Head of caudate nucleus (tissue), 42 donors: ENCODE results near the gene ANTXR1.
A peak's percentile ranks its signal among the peaks of the same experiment; 100 is the strongest.
"Not testable (repeated sequence)": the region's sequence is repeated elsewhere in the genome, so short reads cannot be mapped to it uniquely, and the experiment has no call there.

ENCODE experiments used
- DNase-seq, 42 donors: peaks; one replicate each; pipeline versions ENCODE4 v3.0.0 to v3.0.0-alpha.2; 2020 to 2021; ENCODE audit warnings: mixed read lengths in 7 of 42
- intact Hi-C: fragments of 100-400 bp; cut with DNase I; formaldehyde crosslinking; loops from one replicate; pipeline ENCODE4 v1.15.0; 2022

The ANTXR1 gene

DNA sequence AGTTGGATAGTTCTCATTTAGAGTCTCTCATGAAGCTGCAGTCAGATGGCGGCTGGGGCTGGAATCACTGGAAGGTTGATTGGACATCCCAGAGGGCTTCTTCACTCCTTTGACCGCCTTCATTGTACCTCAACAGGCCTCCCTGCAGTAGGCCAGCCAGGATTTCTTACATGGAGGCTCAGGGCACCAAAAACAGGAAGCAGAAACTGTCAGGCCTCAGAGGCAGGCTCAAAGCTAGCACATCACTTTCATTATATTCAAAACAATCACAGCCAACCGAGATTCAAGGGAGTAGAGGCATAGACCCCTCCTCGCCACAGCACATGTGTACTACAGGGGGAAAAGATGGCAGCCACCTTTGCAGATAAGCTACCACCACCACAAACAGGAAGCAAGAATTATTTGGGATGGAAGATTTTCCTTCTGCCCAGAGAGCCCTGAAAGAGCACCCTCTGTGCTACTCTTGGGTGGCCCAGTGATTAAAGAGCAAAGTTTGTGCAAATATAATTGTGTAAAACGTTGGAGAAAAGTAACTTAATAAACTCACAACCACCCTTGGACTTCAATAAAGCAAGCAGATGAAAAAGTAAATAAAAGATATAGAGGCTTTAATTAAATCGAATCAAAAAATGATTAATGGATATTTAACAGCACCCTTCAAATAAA is 218.8 kb downstream of the ANTXR1 start:
- DNase-seq = no peak
- intact Hi-C loops = no loop called here

DNA sequence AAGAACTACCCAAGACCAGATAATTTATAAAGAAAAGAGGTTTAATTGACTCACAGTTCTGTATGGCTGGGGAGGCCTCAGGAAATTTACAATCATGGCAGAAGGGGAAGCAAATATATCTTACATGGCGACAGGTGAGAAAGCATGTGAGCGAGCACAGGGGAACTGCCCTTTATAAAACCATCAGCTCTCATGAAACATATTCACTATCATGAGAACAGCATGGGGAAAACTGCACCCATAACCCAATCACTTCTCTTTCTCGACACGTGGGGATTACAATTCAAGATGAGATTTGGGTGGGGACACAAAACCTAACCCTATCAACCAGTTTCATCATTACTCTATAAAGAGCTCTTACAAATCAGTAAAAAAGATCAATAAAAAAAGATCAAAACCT is 222.9 kb downstream of the ANTXR1 start:
- intact Hi-C loops, DNase-seq: not testable (repeated sequence)

DNA sequence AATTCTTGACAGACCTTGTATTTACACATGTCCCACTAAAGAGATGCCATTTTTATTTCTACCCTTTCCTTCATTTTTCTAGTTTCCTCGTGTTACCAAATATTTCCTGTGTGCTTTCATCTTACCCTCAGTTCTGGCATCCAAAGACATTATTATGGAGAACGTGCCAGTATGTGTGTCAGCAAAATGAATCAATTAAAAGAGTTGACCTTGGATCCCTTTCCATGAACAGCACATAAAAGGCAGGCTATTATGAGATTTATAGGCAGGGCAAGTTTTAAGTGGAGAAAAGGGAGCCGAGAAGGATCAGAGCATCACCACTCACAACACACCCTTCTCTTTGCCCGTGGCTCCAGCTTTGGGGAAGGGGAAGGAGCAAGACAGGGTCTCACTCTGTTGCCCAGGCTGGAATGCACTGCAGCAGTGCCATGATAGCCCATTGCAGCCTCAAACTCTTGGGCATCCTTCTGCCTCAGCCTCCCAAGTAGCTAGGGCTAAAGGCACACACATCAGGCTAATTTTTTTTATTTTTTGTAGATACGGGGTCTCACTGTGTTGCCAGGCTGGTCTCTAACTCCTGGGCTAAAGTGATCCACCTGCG is 224.2 kb downstream of the ANTXR1 start:
- no peak for DNase-seq

DNA sequence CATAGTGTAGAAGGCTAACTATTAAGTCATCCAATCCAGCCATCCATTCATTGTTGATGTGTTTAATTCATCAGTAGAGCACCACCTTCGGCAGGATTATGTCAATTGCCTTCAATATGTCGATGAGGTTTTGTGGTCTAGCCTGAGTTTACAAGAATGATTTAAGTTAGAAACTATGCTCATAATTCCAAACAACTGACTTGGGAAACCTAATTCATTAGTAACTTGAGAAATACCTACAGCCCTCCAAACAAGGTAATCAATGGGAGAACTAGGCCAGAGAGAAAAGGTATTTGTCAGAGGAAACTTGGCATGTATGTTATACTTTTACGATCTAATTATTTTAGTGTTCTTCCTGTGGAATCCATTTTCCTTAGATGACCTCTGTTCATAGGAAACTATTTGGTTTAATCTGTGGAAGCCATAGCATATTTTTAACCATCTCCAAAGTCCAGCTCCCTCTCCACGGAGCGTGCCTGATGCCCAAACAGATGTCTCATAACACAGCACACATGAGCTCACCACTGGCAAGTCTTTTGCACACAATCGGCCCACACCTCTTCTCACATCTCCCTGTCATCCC is 225.6 kb downstream of the ANTXR1 start:
- intact Hi-C loops = no loop called here
- no peak for DNase-seq

More for the DNA sequence above, 224.2 kb downstream of the ANTXR1 start:
- intact Hi-C loops = no loop called here

DNA sequence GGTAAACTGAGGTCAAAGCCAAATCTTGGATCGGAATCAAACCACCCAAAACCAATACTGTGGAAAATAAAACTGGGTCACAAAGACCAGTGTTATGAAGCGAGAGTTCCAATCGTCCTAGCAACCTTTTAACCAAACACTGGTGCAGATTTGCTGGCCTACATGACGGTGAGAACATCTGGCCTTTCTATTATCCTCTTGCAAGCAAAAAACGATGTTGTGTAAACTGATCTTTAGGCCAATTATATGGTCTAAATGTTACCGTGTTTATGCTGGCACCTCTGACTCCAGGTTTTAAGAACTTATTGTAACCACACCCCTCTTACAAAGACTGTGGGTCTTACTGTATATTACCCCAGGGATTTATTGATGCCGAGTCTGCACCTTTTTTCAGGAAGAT is 228.1 kb downstream of the ANTXR1 start:
- no peak for DNase-seq
- intact Hi-C loops = no loop called here

DNA sequence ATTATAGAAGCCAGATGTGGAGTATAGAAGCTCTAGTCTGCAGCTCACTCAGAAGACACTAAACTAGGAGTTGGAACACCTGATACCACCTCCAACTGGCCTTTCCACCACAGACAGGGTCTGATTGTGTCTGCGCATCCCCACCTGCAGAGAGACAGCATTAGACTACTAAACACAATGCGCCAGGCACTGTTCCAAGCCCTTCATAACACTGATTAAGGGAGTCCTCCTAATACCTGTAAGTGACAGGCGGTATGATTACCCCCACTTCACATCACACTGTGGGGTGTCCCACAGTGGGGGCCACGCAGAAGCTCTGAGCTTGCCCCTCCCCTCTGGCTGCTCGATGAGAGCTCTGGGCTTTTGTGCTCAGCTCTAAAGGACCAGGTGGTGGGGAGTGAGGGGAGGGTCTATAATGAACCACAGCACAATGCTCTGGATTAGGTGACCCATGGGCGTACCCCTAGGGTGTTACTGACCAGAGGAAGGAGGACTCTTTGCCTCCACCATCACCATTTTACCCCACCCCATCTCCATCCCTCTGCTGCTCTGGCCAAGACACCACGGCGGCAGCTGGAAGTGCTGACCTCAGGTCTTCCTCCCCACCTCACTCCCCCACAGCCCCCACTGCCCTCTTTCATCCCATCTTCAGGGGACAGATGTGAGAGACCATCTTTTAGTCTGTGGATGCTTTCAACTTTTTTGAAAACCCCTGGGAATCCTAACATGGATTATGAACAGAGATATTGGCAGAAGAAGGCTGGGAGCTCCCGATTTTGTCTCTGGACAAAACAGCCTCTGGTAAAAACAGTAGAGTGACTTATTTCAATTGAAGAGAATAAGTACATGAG is 228.9 kb downstream of the ANTXR1 start:
- DNase-seq = no peak
- intact Hi-C loops = no loop called here

DNA sequence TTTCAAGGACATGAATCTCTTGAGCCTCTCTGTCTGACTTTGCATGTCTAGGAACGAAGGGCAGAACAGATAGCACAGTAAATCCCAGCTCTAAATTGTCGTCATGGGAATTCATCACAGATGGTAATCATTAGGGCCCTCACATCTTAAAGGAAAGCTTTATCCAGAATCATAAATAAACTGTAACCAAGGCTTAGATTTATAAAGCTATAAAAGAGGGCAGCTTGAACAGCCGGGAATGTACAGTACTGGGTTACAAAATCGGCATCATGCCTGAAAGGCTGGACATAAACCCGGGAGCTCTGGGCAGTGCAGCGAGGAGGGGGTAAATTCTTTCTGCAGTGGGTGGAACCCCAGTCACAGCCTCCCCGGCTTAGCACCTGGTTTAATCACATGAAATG is 229.7 kb downstream of the ANTXR1 start:
- intact Hi-C loops = no loop called here
- DNase-seq = no peak

DNA sequence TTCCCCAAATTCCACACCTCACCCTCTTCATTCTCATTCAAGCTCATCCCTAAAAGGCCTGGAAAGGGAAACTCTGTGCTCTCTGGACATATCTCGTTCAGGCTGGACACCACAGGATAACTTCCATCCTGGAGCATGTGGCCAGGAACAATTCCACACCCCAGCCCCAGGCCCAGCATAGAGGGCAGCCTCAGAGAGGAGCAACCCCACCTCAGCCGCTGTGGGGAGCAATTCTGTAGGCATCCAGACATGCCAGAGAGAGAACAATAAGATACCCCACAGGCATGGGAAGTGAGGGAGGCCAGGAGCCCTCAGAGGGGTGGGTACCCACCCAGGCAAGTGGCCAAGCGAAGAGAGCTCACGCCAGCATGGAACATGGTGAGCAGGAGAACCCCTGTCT is 230.7 kb downstream of the ANTXR1 start:
- intact Hi-C loops = no loop called here
- DNase-seq = no peak

DNA sequence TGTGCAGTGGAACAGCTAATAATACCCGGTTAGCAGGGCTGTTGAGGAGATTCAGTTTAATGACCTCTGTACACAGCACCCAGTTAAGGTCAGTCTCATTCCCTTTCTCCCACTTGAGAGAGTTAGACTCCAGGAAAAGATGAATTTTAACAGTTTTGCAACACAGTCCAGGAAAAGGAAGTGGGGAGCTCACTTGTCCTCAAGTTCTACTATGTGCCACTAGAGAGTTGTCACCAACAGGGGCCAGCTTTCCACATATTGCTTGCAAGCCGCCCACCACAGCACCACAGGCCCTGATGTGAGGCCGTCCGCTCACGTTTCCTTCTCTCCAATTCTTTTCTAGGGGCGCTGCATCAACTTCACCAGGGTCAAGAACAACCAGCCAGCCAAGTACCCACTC is 231.9 kb downstream of the ANTXR1 start:
- intact Hi-C loops = no loop called here

DNA sequence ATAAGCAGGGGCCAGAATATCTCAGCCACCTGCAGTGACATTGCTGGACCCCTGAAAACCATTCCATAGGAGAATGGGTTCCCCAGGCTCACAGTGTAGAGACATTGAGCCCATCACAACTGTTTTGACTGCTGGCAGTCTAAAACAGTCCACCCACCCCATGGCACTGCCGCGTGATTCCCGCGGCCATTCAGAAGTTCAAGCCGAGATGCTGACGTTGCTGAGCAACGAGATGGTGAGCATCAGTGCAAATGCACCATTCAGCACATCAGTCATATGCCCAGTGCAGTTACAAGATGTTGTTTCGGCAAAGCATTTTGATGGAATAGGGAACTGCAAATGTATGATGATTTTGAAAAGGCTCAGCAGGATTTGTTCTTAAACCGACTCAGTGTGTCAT is 234.6 kb downstream of the ANTXR1 start:
- peak in 1 of 42 donors; percentile 10 for DNase-seq

More for the DNA sequence above, 231.9 kb downstream of the ANTXR1 start:
- no peak for DNase-seq

DNA sequence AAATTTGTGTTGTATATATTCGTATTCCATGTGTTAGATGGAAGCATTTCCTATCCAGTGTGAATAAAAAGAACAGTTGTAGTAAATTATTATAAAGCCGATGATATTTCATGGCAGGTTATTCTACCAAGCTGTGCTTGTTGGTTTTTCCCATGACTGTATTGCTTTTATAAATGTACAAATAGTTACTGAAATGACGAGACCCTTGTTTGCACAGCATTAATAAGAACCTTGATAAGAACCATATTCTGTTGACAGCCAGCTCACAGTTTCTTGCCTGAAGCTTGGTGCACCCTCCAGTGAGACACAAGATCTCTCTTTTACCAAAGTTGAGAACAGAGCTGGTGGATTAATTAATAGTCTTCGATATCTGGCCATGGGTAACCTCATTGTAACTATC is 235.3 kb downstream of the ANTXR1 start:
- intact Hi-C loops = no loop called here
- no peak for DNase-seq

More for the DNA sequence above, 234.6 kb downstream of the ANTXR1 start:
- intact Hi-C loops = no loop called here

DNA sequence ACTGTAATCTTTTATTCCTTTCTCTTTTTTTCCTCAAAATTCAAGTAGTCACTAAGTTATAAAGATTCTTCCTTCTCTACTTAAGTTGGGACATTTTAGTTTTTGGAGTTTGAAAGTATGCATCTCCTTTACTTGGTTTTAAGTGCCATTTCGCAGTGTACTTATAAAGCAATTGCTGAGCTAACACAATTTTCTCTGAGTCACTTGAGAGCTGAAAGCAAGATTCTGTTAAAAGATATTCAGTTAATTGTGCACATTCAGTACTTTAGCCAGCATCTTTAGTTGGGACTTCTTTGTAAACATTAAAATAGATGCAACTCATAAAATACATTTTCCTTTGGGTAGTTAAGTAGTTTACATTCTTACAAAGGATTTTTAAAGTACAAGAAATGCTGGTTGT is 238.0 kb downstream of the ANTXR1 start:
- intact Hi-C loops = no loop called here
- no peak for DNase-seq

DNA sequence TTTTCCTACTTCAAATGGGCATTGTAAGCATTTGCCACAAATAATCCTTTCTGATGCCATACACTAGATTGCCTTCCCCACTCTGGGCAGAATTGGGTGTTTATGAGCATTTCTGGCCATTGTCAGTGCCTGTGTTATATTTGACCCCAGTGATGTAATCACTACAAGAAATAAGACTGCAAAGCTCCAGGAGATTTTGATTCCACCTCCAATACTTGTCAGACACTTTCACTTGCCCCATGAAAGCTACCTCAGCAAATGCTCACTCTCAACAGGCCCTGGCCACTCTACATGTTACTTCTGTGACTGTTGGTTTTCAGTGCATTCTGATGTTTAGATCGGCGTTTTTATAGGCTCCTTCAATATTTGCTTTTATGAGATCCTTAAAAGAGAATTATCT is 239.0 kb downstream of the ANTXR1 start:
- intact Hi-C loops = no loop called here
- DNase-seq = no peak

DNA sequence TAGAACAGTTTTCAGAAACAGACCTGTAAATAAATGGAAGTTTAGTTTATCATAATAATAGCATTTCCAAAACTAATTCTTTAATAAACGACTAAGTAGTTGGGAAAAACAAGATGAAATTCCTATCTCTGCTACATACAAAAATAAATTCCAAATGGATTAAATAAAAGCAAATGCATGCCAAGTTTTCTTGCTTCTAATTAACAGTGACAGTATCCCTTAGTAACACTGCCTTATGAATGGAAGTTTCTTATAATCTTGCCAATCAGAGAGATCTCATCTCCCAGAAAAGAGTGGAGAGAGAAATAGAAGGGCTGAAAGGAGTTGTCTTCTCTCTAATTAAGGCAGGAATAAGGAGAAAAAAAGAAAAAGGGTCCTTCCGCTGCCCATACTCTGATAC is 240.1 kb downstream of the ANTXR1 start:
- DNase-seq = no peak
- intact Hi-C loops = no loop called here

DNA sequence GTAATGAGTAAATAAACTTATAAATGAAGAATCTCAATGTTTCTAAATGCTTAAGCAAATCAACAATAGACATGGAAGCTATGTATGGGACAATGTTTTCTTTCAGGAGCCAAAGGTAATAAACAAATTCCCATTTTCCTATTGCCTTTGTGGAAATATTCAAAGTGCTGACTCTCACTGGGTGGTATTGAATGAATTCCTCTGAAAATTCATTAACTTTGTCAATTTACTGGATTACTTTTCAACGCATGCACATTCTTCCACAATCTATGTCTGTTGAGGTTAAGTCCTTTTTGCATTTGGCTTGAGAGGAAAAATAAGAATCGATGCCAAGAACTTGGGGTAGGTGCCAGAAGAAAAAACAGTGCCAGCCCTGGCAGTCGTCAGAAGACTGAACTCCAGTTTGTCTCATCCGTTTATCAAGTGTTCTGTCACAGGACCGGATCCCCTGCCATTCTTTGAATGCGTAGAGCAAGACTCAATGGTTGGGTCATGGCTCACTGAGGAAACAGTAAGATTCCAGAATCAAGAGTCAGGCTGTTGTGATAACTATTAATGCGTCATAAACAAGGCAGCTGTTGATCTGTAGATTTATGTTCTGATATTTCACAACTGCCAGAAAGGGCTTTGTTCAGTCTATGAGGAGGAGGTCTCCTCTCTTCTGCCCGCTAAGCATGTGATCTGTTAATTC is 240.8 kb downstream of the ANTXR1 start:
- intact Hi-C loops = no loop called here
- DNase-seq = peak in 5 of 42 donors; percentile 20 to 49 (median 32)

DNA sequence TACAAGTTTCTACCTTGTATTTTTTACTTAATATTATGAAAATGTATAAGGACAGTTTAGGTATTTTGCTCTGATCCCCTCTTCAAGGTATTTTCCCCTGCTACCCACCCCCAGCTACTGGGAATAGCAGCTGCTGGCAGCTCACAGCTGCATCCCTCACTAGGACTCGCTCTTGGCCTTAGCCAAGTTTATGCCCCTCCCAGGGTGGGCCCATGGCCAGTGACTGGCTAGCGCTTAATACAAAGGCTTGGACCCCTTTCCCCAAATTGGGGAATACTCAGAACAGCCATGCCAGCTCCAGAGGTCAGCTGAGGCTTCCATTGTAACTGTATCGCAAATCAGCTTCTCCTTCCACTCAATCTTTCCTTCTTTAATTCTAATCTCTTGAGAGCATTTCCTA is 242.8 kb downstream of the ANTXR1 start:
- intact Hi-C loops = no loop called here

DNA sequence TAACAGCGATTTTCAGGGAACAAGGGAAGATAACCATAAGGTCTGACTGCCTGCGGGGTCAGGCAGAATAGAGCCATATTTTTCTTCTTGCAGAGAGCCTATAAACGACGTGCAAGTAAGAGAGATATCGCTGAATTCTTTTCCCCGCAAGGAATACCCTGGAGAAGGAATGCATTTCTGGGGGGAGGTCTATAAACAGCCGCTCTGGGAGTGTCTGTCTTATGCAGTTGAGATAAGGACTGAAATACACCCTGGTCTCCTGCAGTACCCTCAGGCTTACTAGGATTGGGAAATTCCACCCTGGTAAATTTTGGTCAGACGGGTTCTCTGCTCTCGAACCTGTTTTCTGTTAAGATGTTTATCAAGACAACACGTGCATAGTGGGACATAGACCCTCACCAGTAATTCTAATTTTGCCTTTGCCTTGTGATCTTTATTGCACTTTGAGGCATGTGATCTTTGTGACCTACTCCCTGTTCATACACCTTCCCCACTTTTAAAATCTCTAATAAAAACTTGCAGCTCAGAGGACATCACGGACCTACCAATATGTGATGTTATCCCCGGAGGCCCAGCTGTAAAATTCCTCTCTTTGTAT is 247.1 kb downstream of the ANTXR1 start:
- intact Hi-C loops, DNase-seq: not testable (repeated sequence)

More for the DNA sequence above, 242.8 kb downstream of the ANTXR1 start:
- no peak for DNase-seq

DNA sequence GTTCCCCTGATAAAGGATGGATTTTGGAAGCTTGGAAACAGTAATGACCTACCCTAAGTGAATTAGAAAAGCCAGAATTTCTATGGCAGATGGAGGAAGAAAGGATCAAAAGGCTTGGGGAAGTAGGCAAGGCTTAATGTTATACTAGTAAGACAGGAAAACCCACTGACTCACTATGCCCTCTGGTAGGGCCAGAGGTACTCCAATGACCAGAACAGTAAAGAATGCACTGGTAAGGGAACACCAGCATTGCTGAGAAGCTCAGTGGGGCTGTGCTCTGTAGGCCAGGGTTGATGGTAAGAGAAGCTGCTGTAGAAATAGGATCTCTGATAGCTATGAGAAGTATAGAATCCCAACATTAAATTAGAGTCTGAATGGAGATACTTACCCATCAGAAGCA is 247.7 kb downstream of the ANTXR1 start:
- intact Hi-C loops = no loop called here
- DNase-seq = no peak

DNA sequence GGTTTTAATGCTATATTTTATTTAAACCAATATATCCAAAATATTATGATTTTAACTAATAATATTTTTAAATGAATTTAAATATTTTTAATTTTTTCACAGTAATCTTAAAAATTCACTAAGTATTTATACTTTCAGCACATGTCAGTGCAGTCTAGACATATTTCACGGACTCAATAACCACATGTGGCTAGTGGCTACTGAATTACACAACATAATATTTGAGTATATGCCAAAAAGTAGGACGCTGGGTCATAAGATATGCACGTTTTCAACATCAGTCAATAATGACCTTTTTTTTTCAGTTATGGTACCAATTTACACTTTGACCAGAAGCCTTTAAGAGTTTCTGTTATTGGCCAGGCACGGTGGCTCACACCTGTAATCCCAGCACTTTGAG is 256.4 kb downstream of the ANTXR1 start:
- no peak for DNase-seq
- intact Hi-C loops = no loop called here
